ENCODE measurements around the gene LGALS12.

Gene LGALS12

DNA sequence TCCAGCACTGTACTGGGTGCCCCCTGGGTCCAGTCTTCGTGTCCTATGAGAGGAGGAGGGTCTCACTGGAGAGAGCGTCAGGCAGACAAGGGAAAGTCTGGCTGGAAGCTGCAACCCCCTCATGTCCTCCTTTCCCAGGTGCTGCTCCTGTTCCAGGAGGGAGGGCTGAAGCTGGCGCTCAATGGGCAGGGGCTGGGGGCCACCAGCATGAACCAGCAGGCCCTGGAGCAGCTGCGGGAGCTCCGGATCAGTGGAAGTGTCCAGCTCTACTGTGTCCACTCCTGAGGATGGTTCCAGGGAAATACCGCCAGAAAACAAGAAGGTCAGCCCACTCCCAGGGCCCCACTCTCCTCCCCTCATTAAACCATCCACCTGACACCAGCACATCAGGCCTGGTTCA lies 10.2 kb downstream of the LGALS12 start:
- TF ChIP-seq, protein P1, sequence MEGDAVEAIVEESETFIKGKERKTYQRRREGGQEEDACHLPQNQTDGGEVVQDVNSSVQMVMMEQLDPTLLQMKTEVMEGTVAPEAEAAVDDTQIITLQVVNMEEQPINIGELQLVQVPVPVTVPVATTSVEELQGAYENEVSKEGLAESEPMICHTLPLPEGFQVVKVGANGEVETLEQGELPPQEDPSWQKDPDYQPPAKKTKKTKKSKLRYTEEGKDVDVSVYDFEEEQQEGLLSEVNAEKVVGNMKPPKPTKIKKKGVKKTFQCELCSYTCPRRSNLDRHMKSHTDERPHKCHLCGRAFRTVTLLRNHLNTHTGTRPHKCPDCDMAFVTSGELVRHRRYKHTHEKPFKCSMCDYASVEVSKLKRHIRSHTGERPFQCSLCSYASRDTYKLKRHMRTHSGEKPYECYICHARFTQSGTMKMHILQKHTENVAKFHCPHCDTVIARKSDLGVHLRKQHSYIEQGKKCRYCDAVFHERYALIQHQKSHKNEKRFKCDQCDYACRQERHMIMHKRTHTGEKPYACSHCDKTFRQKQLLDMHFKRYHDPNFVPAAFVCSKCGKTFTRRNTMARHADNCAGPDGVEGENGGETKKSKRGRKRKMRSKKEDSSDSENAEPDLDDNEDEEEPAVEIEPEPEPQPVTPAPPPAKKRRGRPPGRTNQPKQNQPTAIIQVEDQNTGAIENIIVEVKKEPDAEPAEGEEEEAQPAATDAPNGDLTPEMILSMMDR (IDR thresholded peaks at IDR 0.05; ENCODE audit: low read depth, low read length, missing control alignments) = no peak
- no peak overlapping the region for H3K4me3 ChIP-seq (ENCODE audit: low read depth, low read length)
- in situ Hi-C loops (cut with HindIII; ENCODE audit: low sequenced_read_pairs) = no loop called here
- no peak for DNase-seq (ENCODE audit: low read depth)

DNA sequence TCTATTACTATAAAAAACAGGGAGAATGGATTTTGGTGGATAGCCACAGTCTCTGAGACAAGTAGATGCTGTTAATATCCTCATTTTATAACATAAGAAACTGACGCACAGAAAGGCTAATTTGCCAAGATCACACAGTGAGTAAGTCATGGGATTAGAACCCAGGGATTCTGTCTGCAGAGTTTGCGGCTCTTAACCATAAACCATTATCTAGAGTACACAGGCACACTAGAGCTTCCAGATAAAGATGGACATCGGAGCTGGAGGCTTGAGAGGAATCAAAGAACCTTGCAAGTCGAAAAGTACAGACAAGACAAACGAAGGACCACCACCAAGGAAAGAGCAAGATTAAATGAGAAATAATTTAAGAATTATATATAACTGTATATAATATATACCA lies 11.3 kb downstream of the LGALS12 start:
- DNase-seq (ENCODE audit: low read depth) = no peak
- H3K4me3 ChIP-seq (ENCODE audit: low read depth, low read length) = no peak overlapping the region
- TF ChIP-seq, protein P1 (IDR thresholded peaks at IDR 0.05; ENCODE audit: low read depth, low read length, missing control alignments) = no peak
- in situ Hi-C loops (cut with HindIII; ENCODE audit: low sequenced_read_pairs) = no loop called here

DNA sequence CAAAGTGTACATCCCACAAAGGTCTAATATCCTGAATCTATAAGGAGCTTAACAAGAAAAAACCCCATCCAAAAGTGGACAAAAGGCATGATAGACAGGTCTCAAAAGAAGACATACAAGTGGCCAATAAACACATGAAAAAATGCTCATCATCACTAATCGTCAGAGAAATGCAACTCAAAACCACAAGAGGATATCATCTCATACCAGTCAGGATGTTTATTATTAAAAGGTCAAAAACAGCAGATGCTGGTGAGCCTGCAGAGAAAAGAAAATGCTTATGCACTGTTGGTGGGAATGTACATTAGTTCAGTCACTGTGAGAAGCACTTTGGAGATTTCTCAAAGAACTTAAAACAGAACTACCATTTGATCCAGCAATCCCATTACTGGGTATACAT lies 12.7 kb downstream of the LGALS12 start:
- TF ChIP-seq, protein P1 (IDR thresholded peaks at IDR 0.05; ENCODE audit: low read depth, low read length, missing control alignments) = no peak
- H3K4me3 ChIP-seq (ENCODE audit: low read depth, low read length) = no peak overlapping the region
- in situ Hi-C loops (cut with HindIII; ENCODE audit: low sequenced_read_pairs) = no loop called here
- peak; percentile 67 for DNase-seq (ENCODE audit: low read depth)

DNA sequence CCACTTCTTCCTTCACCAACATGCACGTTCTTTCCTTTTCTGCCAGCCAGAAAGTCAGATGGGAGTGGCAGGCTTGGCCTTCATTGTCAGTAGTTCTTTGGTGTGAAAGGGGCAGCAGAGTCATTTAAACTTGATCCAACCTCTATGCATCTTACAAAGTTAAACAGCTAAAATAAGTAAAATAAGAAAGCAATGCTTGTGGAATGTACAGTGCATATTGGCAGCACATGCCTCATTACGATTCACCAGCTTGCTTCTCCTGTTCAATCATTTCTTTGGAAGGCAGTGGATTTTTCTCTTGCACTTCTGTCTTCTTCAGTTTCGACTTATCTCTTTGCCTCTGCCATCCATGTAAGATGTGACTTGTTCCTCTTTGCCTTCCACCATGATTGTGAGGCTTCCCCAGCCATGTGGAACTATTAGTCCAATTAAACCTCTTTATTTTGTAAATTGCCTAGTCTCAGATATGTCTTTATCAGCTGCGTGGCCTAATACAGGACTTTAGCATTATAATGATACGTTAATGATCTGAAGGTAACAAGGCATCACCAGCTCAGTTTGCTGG lies 14.8 kb downstream of the LGALS12 start:
- TF ChIP-seq, protein P1 (IDR thresholded peaks at IDR 0.05; ENCODE audit: low read depth, low read length, missing control alignments) = no peak
- in situ Hi-C loops (cut with HindIII; ENCODE audit: low sequenced_read_pairs) = no loop called here
- H3K4me3 ChIP-seq (ENCODE audit: low read depth, low read length) = no peak overlapping the region
- no peak for DNase-seq (ENCODE audit: low read depth)

DNA sequence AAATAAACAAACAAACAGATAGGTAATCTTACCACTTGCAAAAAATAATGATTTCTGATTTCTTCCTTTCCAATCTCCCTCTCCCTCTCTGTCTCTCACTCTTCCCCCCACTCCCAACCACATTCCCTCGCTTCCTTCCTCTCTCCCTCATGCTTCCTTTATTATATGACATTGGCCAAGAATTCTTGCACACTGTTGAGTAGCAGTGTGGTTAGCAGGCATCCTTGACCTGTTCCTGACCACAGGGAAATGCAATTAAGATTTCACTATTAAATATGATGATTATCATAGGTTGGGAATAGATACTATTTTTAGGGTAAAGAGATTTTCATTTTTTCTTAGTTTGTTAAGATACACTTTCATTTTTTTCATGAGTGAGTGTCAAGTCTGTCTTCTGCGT lies 16.0 kb downstream of the LGALS12 start:
- no peak for DNase-seq (ENCODE audit: low read depth)
- TF ChIP-seq, protein P1 (IDR thresholded peaks at IDR 0.05; ENCODE audit: low read depth, low read length, missing control alignments) = no peak
- in situ Hi-C loops (cut with HindIII; ENCODE audit: low sequenced_read_pairs) = no loop called here
- no peak overlapping the region for H3K4me3 ChIP-seq (ENCODE audit: low read depth, low read length)

DNA sequence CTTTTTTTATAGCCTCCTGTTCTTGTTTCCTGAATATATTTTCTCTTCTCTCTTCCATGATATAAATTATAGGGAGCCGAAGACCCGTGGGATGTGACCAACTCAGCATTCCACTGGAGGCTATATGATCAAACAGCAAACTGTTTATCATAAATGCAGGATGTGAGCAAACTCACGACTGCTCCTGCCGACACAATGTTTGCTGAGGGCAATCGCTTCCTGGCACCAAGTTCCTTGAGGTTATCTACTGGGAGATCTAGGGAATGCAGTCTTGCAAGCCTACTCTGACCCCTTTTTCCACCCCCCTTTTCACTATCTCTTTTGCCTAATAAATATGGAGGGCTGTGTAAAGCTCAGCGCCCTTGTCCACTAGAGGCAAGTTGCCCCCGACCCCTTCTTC lies 17.3 kb downstream of the LGALS12 start:
- no peak for DNase-seq (ENCODE audit: low read depth)
- in situ Hi-C loops (cut with HindIII; ENCODE audit: low sequenced_read_pairs) = no loop called here
- TF ChIP-seq, protein P1 (IDR thresholded peaks at IDR 0.05; ENCODE audit: low read depth, low read length, missing control alignments) = no peak
- H3K4me3 ChIP-seq (ENCODE audit: low read depth, low read length) = no peak overlapping the region

All from astrocyte of the cerebellum (primary cell).